Heart left ventricle (tissue), 16 donors: ENCODE data around the gene MTUS2. TPM values are rescaled to one million over a fixed set of nuclear protein-coding genes. Genes with fewer than 3 reads are reported as not detected.
A peak's percentile ranks its signal among the peaks of the same experiment; 100 is the strongest.

Experiments used
- ATAC-seq, 4 donors: fragments of 200-7000 bp; cut with Tn5 transposase; one replicate each; pipeline ENCODE4 v1.9.1; 2020 to 2022; ENCODE audit warnings: moderate library complexity in 4 of 4, mild to moderate bottlenecking in 3 of 4, moderate number of reproducible peaks in 1 of 4
- DNase-seq, 5 donors: peaks; one replicate each; pipeline ENCODE4 v3.0.0-alpha.2; 2020
- H3K27ac ChIP-seq, 12 donors: fragments of 200-600 bp; sonication (generic) in 4 of 12; one replicate each; pipeline versions ENCODE4 v1.5.0 to v1.8.0; 2016 to 2022; ENCODE audit warnings: mild to moderate bottlenecking in 2 of 12
- H3K27me3 ChIP-seq, 9 donors: fragments of 200-600 bp; sonication (generic) in 2 of 9; one replicate each; pipeline versions ENCODE4 v1.5.1 to v1.8.0; 2016 to 2022; ENCODE audit warnings: mild to moderate bottlenecking in 3 of 9
- H3K36me3 ChIP-seq, 9 donors: fragments of 200-600 bp; sonication (generic) in 2 of 9; one replicate each; pipeline versions ENCODE4 v1.5.0 to v1.8.0; 2018 to 2022; ENCODE audit warnings: mild to moderate bottlenecking in 2 of 9
- H3K4me1 ChIP-seq, 12 donors: fragments of 200-600 bp; sonication (generic) in 4 of 12; one replicate each; pipeline versions ENCODE4 v1.5.0 to v1.8.0; 2016 to 2022; ENCODE audit warnings: mild to moderate bottlenecking in 3 of 12
- H3K4me3 ChIP-seq, 12 donors: fragments of 200-600 bp; sonication (generic) in 4 of 12; one replicate each; pipeline versions ENCODE4 v1.5.0 to v1.8.0; 2017 to 2022; ENCODE audit warnings: mild to moderate bottlenecking in 9 of 12, moderate library complexity in 4 of 12
- H3K9me3 ChIP-seq, 12 donors: fragments of 200-600 bp; sonication (generic) in 4 of 12; one replicate each; pipeline versions ENCODE4 v1.5.0 to v1.8.0; 2016 to 2022; ENCODE audit warnings: mild to moderate bottlenecking in 1 of 12
- POLR2A ChIP-seq, 2 donors: fragments of 450-650 bp; IDR thresholded peaks; one replicate each; pipeline ENCODE4 v1.6.1; 2017; ENCODE audit warnings: antibody characterized with exemption in 2 of 2, mild to moderate bottlenecking in 2 of 2, moderate library complexity in 2 of 2
- WGBS, 4 donors: extraction: QIAGEN DNeasy Blood & Tissue Kit in 2 of 4; methylation state at CpG; one replicate each; pipeline versions ENCODE4 v1.1.5 to v1.1.7; 2013 to 2018; 5-methylcytosine and 5-hydroxymethylcytosine counted together
- intact Hi-C, 10 donors: fragments of 100-400 bp; cut with DNase I; formaldehyde crosslinking; loops; one replicate each; pipeline versions ENCODE4 v1.11.1 to v1.14.2; 2022
- polyA plus RNA-seq, 2 donors: library from polyadenylated mRNA; stranded (reverse); fragments of 200-250 nt; gene quantifications; one replicate each; pipeline ENCODE4 v1.2.3, GENCODE V29; 2013
- total RNA-seq, 9 donors: library from RNA; depleted of rRNA in 2 of 9; stranded (reverse); fragments of >200 nt in 2 of 9; fragmentation: NEBNext Ultra II Directional in 3 of 9; extraction: Animal tissue kit (Norgen Biotek cat#: 25700) in 3 of 9; gene quantifications; one replicate each; pipeline versions ENCODE4 v1.1.0 to v1.2.4, GENCODE V29; 2016 to 2023
- TF ChIP-seq, protein P1 (sequence below), 12 donors: fragments of 200-600 bp; sonication (generic) in 4 of 12; IDR thresholded peaks; one replicate each; pipeline versions ENCODE4 v1.5.0 to v1.8.0; 2018 to 2022; ENCODE audit warnings: antibody characterized with exemption in 12 of 12, mild to moderate bottlenecking in 5 of 12
- donor health status: ischemic (EF 13 %, LVEDD 7.1; RV severe dilation, severe dysfunction).
- donor health status: healthy with polysubstance abuse.
- donor health status: DM: no; HTN: yes; CAD: no.
- donor health status: DM: no; HTN: no; CAD: no.
- donor health status: ischemic (EF 25% LVEDD 6.9; RV normal size, moderate dysfunction).
- donor health status: ischemic (EF 25% LVEDD 5.7; RV mildly dilated, moderate dysfunction).
- donor health status: healthy.
- donor health status: DM: yes; HTN: yes; CAD: no.
- donor health status: ischemic (EF 35%, LVEDD 5.7; RV mildly dilated, moderate dysfunction).
- donor health status: nonischemic (EF 11% LVEDD 7.7; RV severe dilation, severe dysfunction).
- donor health status: DM: yes; HTN: yes; CAD: no.
- donor health status: PGD.
- donor health status: ischemic (EF 29% LVEDD 5.4; RV normal size, mild dysfunction).
- donor health status: nonischemic (EF 23%, LVEDD 6.1; RV moderate dilation, normal function).

MTUS2 gene
- total and polyA plus RNA-seq, 11 donors = 28.7 to 174 (median 67.9) TPM

DNA sequence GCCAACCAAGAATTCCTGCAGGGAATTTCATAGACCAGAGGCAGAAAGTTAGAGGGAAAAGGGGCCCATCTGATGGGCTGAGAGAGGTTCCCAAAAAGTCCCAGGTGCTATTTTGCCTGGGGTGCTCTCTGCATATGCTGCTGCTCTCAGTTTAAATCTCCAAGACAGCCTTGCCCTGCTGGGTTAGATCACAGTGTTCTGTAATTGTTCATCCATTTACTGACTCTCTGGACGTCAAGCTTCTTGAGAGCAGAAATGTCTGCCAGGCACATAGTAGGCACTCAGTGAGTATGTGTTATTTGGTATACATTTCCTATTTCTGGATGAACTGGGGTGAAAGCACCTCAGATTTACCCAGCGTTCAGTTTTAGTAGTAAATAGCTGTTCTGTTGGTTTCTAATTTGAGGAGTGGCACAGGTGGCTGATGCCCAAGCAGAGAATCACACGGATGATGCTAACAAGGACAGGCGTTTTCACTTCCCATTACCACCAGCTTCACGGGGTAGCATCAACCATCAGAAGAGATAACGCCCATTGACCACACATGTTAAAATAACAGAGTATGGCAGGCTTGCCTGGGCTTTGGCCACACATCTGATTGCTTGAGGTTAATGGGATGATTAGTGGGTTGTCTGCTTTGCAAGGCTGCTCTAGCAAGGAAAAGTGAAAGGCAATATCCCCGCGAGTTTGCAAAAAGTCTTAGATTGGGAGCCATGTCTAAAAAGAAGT is 614.2 kb downstream of the MTUS2 start:
- 38 to 44% (median 41%) methylated on average over 8 of the region's 8 CpGs for WGBS, 4 donors
- Histone ChIP-seq H3K36me3 (no peaks in the 10 kb centered on the region), H3K4me1 (peaks cover 0 to 73% (median 26%) of the 10 kb centered on the region in 12 donors), H3K27ac (peak overlapping the region; percentile 54 to 94 (median 88)), H3K4me3 (peak overlapping the region in 3 of 12 donors; percentile 3 to 11 (median 5)), H3K9me3 (no peaks in the 10 kb centered on the region), H3K27me3 (peaks cover 0 to 2% (median 0%) of the 10 kb centered on the region in 9 donors)
- TF ChIP-seq POLR2A (IDR thresholded peaks at IDR 0.05) = no peak
- TF ChIP-seq, protein P1, sequence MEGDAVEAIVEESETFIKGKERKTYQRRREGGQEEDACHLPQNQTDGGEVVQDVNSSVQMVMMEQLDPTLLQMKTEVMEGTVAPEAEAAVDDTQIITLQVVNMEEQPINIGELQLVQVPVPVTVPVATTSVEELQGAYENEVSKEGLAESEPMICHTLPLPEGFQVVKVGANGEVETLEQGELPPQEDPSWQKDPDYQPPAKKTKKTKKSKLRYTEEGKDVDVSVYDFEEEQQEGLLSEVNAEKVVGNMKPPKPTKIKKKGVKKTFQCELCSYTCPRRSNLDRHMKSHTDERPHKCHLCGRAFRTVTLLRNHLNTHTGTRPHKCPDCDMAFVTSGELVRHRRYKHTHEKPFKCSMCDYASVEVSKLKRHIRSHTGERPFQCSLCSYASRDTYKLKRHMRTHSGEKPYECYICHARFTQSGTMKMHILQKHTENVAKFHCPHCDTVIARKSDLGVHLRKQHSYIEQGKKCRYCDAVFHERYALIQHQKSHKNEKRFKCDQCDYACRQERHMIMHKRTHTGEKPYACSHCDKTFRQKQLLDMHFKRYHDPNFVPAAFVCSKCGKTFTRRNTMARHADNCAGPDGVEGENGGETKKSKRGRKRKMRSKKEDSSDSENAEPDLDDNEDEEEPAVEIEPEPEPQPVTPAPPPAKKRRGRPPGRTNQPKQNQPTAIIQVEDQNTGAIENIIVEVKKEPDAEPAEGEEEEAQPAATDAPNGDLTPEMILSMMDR (IDR thresholded peaks at IDR 0.05) = no peak
- no peak for DNase-seq
- intact Hi-C loops = loop anchor here in 1 of 10 donors (10.0 kb wide), 1 partner anchor 50 kb away; no protein-coding TSS in a partner anchor
- no peak for ATAC-seq

- Histone ChIP-seq H3K36me3 (no peaks in the 10 kb centered on the region), H3K9me3 (no peaks in the 10 kb centered on the region), H3K27me3 (peaks cover 0 to under 1% (median 0%) of the 10 kb centered on the region in 9 donors), H3K4me1 (peaks cover 0 to 82% (median 26%) of the 10 kb centered on the region in 12 donors), H3K27ac (peak overlapping the region; percentile 69 to 94 (median 88)), H3K4me3 (peak overlapping the region in 1 of 12 donors; percentile 3)
- peak in 2 of 5 donors; percentile 40 to 47 for DNase-seq
- intact Hi-C loops = loop anchor here in 1 of 10 donors (5.0 to 10.0 kb wide), 2 partner anchors 51 to 478 kb away; no protein-coding TSS in a partner anchor
- TF ChIP-seq, protein P1 (IDR thresholded peaks at IDR 0.05) = no peak
- TF ChIP-seq POLR2A (IDR thresholded peaks at IDR 0.05) = no peak
- 37 to 47% (median 39%) methylated on average over 6 of the region's 6 CpGs for WGBS, 4 donors
- ATAC-seq = peak; percentile 87 to 93 (median 90)
Measured at GRCh38 chr13:29435125-29435911, 615.2 kb downstream of the MTUS2 start.

DNA sequence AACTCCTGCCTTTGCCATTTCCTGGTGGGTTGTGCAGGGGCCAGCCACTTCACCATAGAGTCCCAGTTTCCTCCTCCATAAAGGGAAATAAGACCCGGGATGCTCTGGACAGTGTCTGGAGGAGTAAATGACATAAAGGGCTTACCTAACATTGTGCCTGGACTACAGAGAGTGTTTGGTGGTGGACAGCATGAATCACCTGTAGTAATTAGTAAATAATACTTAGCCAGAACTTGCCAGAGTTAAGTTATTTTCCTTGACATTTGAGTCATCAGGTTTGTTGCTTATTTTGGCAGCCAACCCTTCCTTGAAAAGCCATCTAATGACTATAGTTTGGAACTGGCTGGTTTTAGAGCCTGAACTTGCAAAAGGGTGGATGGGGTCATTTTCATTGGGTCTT is 616.2 kb downstream of the MTUS2 start:
- no peaks in the 10 kb centered on the region for H3K27me3 ChIP-seq
- no peak for TF ChIP-seq POLR2A (IDR thresholded peaks at IDR 0.05)
- TF ChIP-seq, protein P1 (IDR thresholded peaks at IDR 0.05) = no peak
- DNase-seq (no peak), ATAC-seq (no peak)
- intact Hi-C loops = loop anchor here in 1 of 10 donors (5.0 to 10.0 kb wide), 2 partner anchors 51 to 479 kb away; no protein-coding TSS in a partner anchor
- WGBS, 4 donors = 8 to 53% (median 32%) methylated on average over 1 of the region's 1 CpG
- no peaks in the 10 kb centered on the region for H3K36me3 ChIP-seq
- peaks cover 0 to 83% (median 28%) of the 10 kb centered on the region in 12 donors for H3K4me1 ChIP-seq
- peak overlapping the region; percentile 69 to 94 (median 88) for H3K27ac ChIP-seq
- no peak overlapping the region for H3K4me3 ChIP-seq
- H3K9me3 ChIP-seq = no peaks in the 10 kb centered on the region
